HG03558 (cell line): ENCODE measurements around the gene ARL5B.

ENCODE experiments used
- ATAC-seq: cut with Tn5 transposase; IDR thresholded peaks from one replicate; pipeline ENCODE4 v1.9.1; 2021; ENCODE audit warnings: moderate number of reproducible peaks; ENCODE audit not compliant: unreplicated experiment; ENCODE audit errors: extremely low read depth

The ARL5B gene

DNA sequence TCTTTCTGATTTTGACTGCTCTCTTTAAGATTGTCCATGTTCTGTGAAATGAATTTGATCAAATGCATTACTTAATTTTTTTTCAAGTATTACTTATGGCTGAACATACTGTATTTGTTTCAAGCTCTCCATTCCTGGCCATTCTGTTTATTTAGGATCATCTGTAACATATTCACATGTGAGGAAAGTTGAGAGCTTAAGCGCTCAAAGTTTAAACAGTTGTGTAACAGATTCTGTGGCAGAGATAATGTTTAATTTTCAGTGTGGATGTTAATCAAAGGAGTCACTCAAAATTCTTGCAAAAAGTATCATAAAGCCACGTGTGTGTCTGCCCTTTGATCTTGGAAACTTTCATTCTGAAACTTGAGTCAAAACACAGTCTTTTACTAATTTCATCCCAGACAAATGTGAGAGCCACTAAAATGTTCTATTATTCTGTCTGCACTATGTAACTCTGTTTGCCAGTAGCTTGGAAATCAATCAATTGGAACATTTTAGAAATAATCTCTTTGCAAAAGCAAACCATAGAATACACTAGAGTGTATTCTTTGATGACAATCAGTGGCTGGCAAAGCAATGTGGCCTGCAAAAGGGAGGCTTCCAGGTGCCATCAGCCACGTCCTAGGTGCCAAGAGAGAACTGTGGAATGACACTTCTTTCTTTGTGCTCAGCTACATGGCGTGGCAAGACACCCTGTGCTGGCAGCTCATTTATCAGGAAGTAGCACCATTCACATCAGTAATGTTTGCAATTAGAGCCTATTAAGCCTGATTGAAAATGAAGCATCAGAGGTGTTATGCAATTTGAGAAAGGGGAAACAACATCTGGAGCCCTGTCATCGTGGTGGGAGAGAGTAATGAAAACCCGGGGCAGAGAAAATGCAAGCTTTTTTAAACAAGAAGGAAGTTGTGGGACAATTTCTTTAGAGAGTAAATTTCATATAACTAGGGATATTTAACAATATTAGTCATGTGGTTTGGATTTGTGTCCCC, 40.9 kb downstream of the ARL5B start:
- ATAC-seq, result no peak

- ATAC-seq, result no peak
These were observed 44.3 kb downstream of the ARL5B start for GRCh38 chr10:18703521-18703920.

GRCh38 chr10:18710201-18710653, 51.0 kb downstream of the ARL5B start:
- ATAC-seq, result no peak

- no peak for ATAC-seq
These were observed 53.8 kb downstream of the ARL5B start for GRCh38 chr10:18713077-18713476.

DNA sequence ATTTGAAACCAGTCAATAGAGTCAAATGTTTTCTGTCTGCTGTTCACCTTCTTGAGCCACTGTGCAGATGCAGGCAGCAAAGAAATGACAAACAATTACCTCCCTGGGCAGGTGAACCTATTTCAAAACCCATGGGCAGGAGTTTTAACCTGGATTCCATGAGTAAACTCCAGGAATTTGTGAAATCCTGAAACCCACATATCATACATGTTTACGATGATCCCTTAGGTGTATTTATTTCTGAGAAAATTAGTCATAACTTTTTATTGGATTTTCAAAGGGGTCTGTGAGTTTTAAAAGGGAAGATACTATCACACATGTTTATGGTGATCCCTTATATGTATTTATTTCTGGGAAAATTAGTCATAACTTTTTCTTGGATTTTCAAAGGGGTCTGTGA, 59.8 kb downstream of the ARL5B start:
- ATAC-seq, result no peak

DNA sequence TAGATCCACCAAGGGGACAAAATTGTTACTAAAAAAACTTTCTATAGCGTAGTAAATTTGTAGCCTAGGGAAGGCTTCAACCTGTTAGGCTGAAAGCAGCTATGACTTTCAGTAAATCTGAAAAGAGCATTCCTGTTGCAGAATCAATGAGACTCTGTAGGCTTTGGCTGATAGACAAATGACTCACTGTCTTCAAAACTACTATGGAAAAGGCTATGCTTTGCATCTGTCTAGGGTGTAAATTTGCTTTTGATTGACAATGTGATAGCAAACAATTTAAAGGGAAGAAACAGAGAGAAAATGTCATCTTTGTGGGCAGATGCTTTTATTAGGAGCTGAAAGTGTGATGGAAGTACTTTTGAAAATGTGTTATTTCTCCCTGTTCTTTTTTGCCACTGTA, 60.6 kb downstream of the ARL5B start:
- ATAC-seq, result no peak

DNA sequence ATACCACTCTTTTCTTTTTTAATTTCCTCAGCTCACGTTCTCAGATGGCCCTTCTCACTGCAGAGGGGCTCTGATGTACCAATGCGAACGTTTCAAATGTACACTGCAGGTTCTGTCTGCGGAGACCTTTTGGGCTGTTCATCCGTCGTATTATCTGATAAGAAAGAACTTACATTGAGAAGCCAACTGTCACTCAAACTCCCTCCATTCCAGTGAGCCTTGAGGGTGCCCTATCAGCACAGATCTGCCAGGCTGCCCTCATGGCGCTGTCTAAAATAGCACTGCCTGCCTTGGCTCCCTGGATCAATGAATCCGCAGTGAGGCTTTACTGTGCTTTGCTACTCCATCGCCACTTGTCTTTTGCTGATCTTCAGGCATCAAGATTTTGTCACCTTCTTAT, 61.8 kb downstream of the ARL5B start:
- no peak for ATAC-seq

DNA sequence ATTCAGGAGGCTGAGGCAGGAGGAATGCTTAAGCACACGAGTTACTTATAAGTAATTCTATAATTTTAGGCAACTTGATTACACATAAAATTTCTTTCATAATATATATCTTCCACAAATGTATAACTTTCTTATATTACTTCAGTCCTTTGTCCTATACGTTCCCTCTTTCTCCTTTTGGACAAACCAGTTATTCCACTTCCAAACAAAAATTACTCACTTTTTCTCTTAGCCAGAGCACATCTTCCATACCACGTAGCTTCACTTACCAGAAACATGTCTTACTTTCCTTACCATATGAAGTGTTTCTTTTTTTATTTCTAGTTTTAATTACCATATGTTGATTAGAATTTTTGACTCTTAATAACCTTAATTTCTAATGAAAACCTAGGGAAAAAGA, 64.6 kb downstream of the ARL5B start:
- no peak for ATAC-seq
